HepG2 (cell line): ENCODE data around the gene PCP4. TPM values are rescaled to one million over a fixed set of nuclear protein-coding genes. Genes with fewer than 3 reads are reported as not detected.

Experiments
- ATAC-seq: fragments of 200-7000 bp; cut with Tn5 transposase; 3 replicates; pipeline ENCODE4 v1.9.1; 2020; ENCODE audit warnings: mild to moderate bottlenecking, moderate library complexity
- BruUV-seq: library from RNA; stranded (reverse); fragments of 400-500 nt; replicated peaks from 2 replicates; lab custom pipeline; 2021; lab: Mats Ljungman, UMichigan
- CTCF ChIA-PET: fragments of 300-600 bp; formaldehyde crosslinking; extraction: SDS; loops from one replicate; lab custom pipeline; 2021; ENCODE audit warnings: low total read pairs, inconsistent platforms, low intra/inter-chr PET ratio; lab: Yijun Ruan, JAX
- POLR2A ChIA-PET: fragments of 350-600 bp; sonication (Branson Sonifier 250); formaldehyde crosslinking; loops from one replicate; lab custom pipeline; 2020; ENCODE audit warnings: antibody characterized with exemption, inconsistent platforms; lab: Yijun Ruan, JAX
- DNase-seq: peaks from one replicate; pipeline ENCODE4 v3.0.0-alpha.2; 2015; ENCODE audit warnings: low spot score
- FAIRE-seq: peaks from 3 replicates; lab custom pipeline; 2011; peaks lifted over from hg19 to GRCh38; lab: Jason Lieb, UNC
- H2AFZ ChIP-seq: one replicate; pipeline ENCODE4 v1.6.1; 2011; ENCODE audit warnings: low read length, inconsistent platforms
- H3K27ac ChIP-seq: fragments of 300-600 bp; 3 replicates; pipeline ENCODE4 v1.8.0; 2011; ENCODE audit warnings: mixed run types, mild to moderate bottlenecking, mixed read lengths, low read length, inconsistent platforms; ENCODE audit not compliant: insufficient read depth; ENCODE audit errors: extremely low read length
- H3K27me3 ChIP-seq, 2 experiments: fragments of 200-600 bp in 1 of 2; 2 replicates in 1 of 2; 3 replicates in 1 of 2; pipeline versions ENCODE4 v1.6.0 to v1.8.0; 2011; ENCODE audit warnings: low read length in 2 of 2, mild to moderate bottlenecking in 2 of 2, moderate library complexity in 2 of 2, inconsistent platforms in 1 of 2; ENCODE audit not compliant: insufficient read depth in 2 of 2, control insufficient read depth in 1 of 2
- H3K36me3 ChIP-seq, 2 experiments: fragments of 200-600 bp in 1 of 2; replicated peaks in 1 of 2; 2 replicates in 1 of 2; 3 replicates in 1 of 2; pipeline versions ENCODE4 v1.5.1 to v1.8.0; 2011; ENCODE audit warnings: low read length in 2 of 2, inconsistent platforms in 1 of 2; ENCODE audit not compliant: insufficient read depth in 2 of 2, control insufficient read depth in 1 of 2
- H3K4me1 ChIP-seq: 2 replicates; pipeline ENCODE4 v1.5.1; 2012; ENCODE audit warnings: low read length, inconsistent platforms; ENCODE audit not compliant: insufficient read depth
- H3K4me2 ChIP-seq: 2 replicates; pipeline ENCODE4 v1.6.0; 2011; ENCODE audit warnings: low read depth, low read length, inconsistent platforms
- H3K4me3 ChIP-seq, 3 experiments: fragments of 200-600 bp in 1 of 3; sonication (generic), shearing (Covaris generic) in 1 of 3; replicated peaks in 1 of 3; 2 replicates each; pipeline ENCODE4 v1.5.1; 2011 to 2016; ENCODE audit warnings: low read length in 3 of 3, inconsistent platforms in 2 of 3, low read depth in 2 of 3, mild to moderate bottlenecking in 2 of 3, control low read depth in 1 of 3, mixed read lengths in 1 of 3; ENCODE audit not compliant: insufficient read depth in 1 of 3
- H3K79me2 ChIP-seq: one replicate; pipeline ENCODE4 v1.6.1; 2011; ENCODE audit warnings: low read length, inconsistent platforms; ENCODE audit not compliant: insufficient read depth
- H3K9ac ChIP-seq: 2 replicates; pipeline ENCODE4 v1.6.0; 2011; ENCODE audit warnings: mild to moderate bottlenecking, low read depth, low read length, inconsistent platforms; ENCODE audit not compliant: insufficient read depth
- H3K9me3 ChIP-seq: 2 replicates; pipeline ENCODE4 v1.5.1; 2012; ENCODE audit warnings: mild to moderate bottlenecking, low read length
- H4K20me1 ChIP-seq: 2 replicates; pipeline ENCODE4 v1.6.0; 2011; ENCODE audit warnings: inconsistent platforms, mild to moderate bottlenecking, low read length, moderate library complexity; ENCODE audit not compliant: insufficient read depth
- CCDC6 ChIP-seq: sonication (generic); formaldehyde crosslinking; IDR thresholded peaks from 2 replicates; pipeline ENCODE4 v1.8.1; 2022; ENCODE audit warnings: mild to moderate bottlenecking, missing genetic modification reagents, moderate library complexity
- DPF2 ChIP-seq: sonication (generic); formaldehyde crosslinking; IDR thresholded peaks from 2 replicates; pipeline ENCODE4 v1.4.0; 2020; ENCODE audit warnings: mild to moderate bottlenecking, low read depth, missing genetic modification reagents, borderline replicate concordance
- GABPA ChIP-seq, 2 experiments: IDR thresholded peaks; 2 replicates each; pipeline ENCODE4 v1.6.1; 2011 to 2016; ENCODE audit warnings: low read depth in 2 of 2, low read length in 1 of 2, missing biosample characterization in 1 of 2, missing genetic modification characterization in 1 of 2
- HNRNPL ChIP-seq: fragments of 200-400 bp; formaldehyde crosslinking; IDR thresholded peaks from 2 replicates; pipeline ENCODE4 v1.6.1; 2017; ENCODE audit warnings: mild to moderate bottlenecking, low read depth, low read length
- NPAS2 ChIP-seq: sonication (generic); formaldehyde crosslinking; IDR thresholded peaks from 2 replicates; pipeline ENCODE4 v1.8.0; 2022; ENCODE audit warnings: mild to moderate bottlenecking, missing genetic modification reagents, borderline replicate concordance
- RAD51 ChIP-seq: fragments of 450-650 bp; IDR thresholded peaks from 2 replicates; pipeline ENCODE4 v1.6.1; 2016; ENCODE audit warnings: borderline replicate concordance
- REXO4 ChIP-seq: sonication (generic); formaldehyde crosslinking; IDR thresholded peaks from 2 replicates; pipeline ENCODE4 v1.8.0; 2022; ENCODE audit warnings: missing genetic modification reagents, mild to moderate bottlenecking, borderline replicate concordance
- YEATS2 ChIP-seq: sonication (generic); formaldehyde crosslinking; IDR thresholded peaks from 2 replicates; pipeline ENCODE4 v1.4.0; 2020; ENCODE audit warnings: missing genetic modification reagents, borderline replicate concordance
- WGBS: methylation state at CpG from one replicate; pipeline ENCODE4 v1.1.6; 2017; ENCODE audit warnings: low lambda C conversion rate; 5-methylcytosine and 5-hydroxymethylcytosine counted together
- in situ Hi-C: cut with HindIII; loops from 2 replicates; pipeline ENCODE4 v1.10.0; 2017; ENCODE audit warnings: low pct_unique_long_range_greater_than_20kb; ENCODE audit not compliant: extremely low pct_ligation_motif_present
- intact Hi-C: fragments of 100-400 bp; cut with micrococcal nuclease; formaldehyde crosslinking; loops from one replicate; pipeline ENCODE4 v1.10.0; 2022; ENCODE audit not compliant: unreplicated experiment
- polyA plus RNA-seq, 8 experiments: library from polyadenylated mRNA; depleted of rRNA in 3 of 8; stranded (reverse) in 7 of 8; unstranded in 1 of 8; fragments of >200 nt; fragmentation: Illumina TruSeq in 4 of 8; extraction: Trizol in 4 of 8; gene quantifications; 2 replicates each; pipeline versions ENCODE4 v1.2.1 to v1.2.3, GENCODE V29; 2011 to 2016; ENCODE audit warnings: low read depth in 4 of 8, missing spikeins in 1 of 8, mixed read lengths in 1 of 8; ENCODE audit not compliant: insufficient read depth in 1 of 8
- total RNA-seq, 5 experiments: library from RNA; depleted of rRNA; stranded (reverse); fragments of >200 nt; fragmentation: Illumina TruSeq; extraction: Trizol; gene quantifications; 2 replicates each; pipeline ENCODE4 v1.2.3, GENCODE V29; 2016; ENCODE audit warnings: low read depth in 1 of 5
- TF ChIP-seq, protein P1 (sequence below): sonication (generic); formaldehyde crosslinking; IDR thresholded peaks from 2 replicates; pipeline ENCODE4 v1.5.0; 2020; ENCODE audit warnings: mild to moderate bottlenecking, missing genetic modification reagents

The PCP4 gene
- total and polyA plus RNA-seq, 2 of the 13 experiments (the other 11 are each of a cell fraction or from before 2014, with no cell fraction given): not detected

DNA sequence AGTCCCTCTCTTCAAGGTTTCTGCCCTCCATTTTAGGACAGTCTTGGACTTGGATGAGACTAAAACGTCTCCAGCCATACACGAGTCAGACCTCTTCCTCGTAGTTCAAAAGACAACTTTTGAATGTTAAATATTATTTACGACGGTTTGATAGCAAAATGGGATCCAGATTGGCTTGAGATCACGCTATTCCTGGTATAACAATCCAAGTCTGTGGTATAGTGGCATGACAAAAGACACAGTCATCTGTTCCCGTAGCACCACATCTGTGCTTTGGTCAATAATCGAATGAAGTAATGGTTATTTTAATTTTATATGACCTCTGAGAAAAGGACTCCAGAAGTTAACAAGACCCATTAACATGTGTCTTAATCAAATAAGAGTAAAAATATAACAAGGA lies 7.0 kb downstream of the PCP4 start:
- in situ Hi-C loops (no loop called here), intact Hi-C loops (no loop called here)
- BruUV-seq: no TSS peak
- Histone ChIP-seq H3K4me3 (no peak overlapping the region), H3K27me3 (no peaks in the 10 kb centered on the region), H3K79me2 (no peaks in the 10 kb centered on the region), H3K4me2 (no peak overlapping the region), H2AFZ (no peak overlapping the region), H3K9me3 (peaks cover 66% of the 10 kb centered on the region), H3K27ac (no peak overlapping the region), H4K20me1 (no peaks in the 10 kb centered on the region), H3K36me3 (no peaks in the 10 kb centered on the region), H3K9ac (no peak overlapping the region), H3K4me1 (no peaks in the 10 kb centered on the region)
- FAIRE-seq (no peak), DNase-seq (no peak), ATAC-seq (no peak)
- ChIA-PET POLR2A (no interaction called here), CTCF (no interaction called here)
- TF ChIP-seq, protein P1, sequence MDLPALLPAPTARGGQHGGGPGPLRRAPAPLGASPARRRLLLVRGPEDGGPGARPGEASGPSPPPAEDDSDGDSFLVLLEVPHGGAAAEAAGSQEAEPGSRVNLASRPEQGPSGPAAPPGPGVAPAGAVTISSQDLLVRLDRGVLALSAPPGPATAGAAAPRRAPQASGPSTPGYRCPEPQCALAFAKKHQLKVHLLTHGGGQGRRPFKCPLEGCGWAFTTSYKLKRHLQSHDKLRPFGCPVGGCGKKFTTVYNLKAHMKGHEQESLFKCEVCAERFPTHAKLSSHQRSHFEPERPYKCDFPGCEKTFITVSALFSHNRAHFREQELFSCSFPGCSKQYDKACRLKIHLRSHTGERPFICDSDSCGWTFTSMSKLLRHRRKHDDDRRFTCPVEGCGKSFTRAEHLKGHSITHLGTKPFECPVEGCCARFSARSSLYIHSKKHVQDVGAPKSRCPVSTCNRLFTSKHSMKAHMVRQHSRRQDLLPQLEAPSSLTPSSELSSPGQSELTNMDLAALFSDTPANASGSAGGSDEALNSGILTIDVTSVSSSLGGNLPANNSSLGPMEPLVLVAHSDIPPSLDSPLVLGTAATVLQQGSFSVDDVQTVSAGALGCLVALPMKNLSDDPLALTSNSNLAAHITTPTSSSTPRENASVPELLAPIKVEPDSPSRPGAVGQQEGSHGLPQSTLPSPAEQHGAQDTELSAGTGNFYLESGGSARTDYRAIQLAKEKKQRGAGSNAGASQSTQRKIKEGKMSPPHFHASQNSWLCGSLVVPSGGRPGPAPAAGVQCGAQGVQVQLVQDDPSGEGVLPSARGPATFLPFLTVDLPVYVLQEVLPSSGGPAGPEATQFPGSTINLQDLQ (CRISPR knock-in tag): no peak
- TF ChIP-seq RAD51 (no peak), YEATS2 (CRISPR knock-in tag) (no peak), REXO4 (no peak), CCDC6 (CRISPR knock-in tag) (no peak), HNRNPL (no peak), DPF2 (no peak)
- 41% methylated on average over 8 of the region's 8 CpGs for WGBS

DNA sequence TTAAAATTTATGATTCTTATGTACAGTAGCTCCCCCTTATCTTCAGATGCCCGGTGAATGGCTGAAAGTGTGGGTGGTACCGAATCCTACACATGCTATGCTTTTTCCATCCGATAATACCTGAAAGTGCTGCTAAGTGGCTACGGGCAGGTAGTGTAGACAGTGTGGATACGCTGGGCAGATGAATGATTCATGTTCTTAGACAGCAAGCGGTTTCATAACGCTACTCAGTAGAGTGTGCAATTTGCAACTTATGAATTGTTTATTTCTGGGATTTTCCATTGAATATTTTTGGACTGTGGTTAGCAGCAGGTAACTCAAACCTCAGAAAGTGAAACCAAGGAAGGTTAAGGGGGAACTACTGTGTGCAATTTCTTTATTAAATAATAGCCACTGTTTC lies 7.5 kb downstream of the PCP4 start:
- BruUV-seq: no TSS peak

More for the DNA sequence above, 7.5 kb downstream of the PCP4 start:
- Histone ChIP-seq H3K4me1 (no peaks in the 10 kb centered on the region), H4K20me1 (no peaks in the 10 kb centered on the region), H3K9me3 (peaks cover 71% of the 10 kb centered on the region), H3K79me2 (no peaks in the 10 kb centered on the region)
- CTCF ChIA-PET: no interaction called here
- no peak for DNase-seq
- 28% methylated on average over 7 of the region's 7 CpGs for WGBS
- TF ChIP-seq NPAS2 (CRISPR knock-in tag) (no peak), GABPA (IDR thresholded peaks at IDR 0.05; ENCODE audit: low read depth, low read length) (no peak), GABPA (CRISPR knock-in tag; IDR thresholded peaks at IDR 0.05; ENCODE audit: low read depth) (no peak)
- TF ChIP-seq, all 625 proteins: peak for 0
- ATAC-seq (no peak), FAIRE-seq (no peak)
- Histone ChIP-seq H3K4me2 (no peak overlapping the region), H3K4me3 (no peak overlapping the region), H2AFZ (no peak overlapping the region), H3K27ac (no peak overlapping the region), H3K27me3 (no peaks in the 10 kb centered on the region), H3K36me3 (no peaks in the 10 kb centered on the region), H3K9ac (no peak overlapping the region)
- intact Hi-C loops: no loop called here
- in situ Hi-C loops: no loop called here
- POLR2A ChIA-PET: no interaction called here
